Tibial nerve (tissue), 4 donors: ENCODE measurements around the gene OR7A5. TPM values are rescaled to one million over a fixed set of nuclear protein-coding genes. Genes with fewer than 3 reads are reported as not detected.
"Not testable (repeated sequence)": the region's sequence is repeated elsewhere in the genome, so short reads cannot be mapped to it uniquely, and the experiment has no call there.

ENCODE experiments used
- DNase-seq, 2 donors: peaks; one replicate each; pipeline ENCODE4 v3.0.0-alpha.2; 2019; ENCODE audit warnings: low spot score in 2 of 2
- H3K27ac ChIP-seq, 4 donors: fragments of 200-600 bp; sonication (generic) in 3 of 4; one replicate each; pipeline ENCODE4 v1.5.1; 2017 to 2019; ENCODE audit warnings: mild to moderate bottlenecking in 1 of 4
- H3K27me3 ChIP-seq, 2 donors: fragments of 200-600 bp; sonication (generic) in 1 of 2; one replicate each; pipeline versions ENCODE4 v1.5.1 to v1.6.0; 2017 to 2019
- H3K36me3 ChIP-seq, 3 donors: fragments of 200-600 bp; sonication (generic); one replicate each; pipeline ENCODE4 v1.5.1; 2018 to 2019
- H3K4me1 ChIP-seq, 4 donors: fragments of 200-600 bp; sonication (generic) in 3 of 4; one replicate each; pipeline ENCODE4 v1.5.1; 2017 to 2019
- H3K4me3 ChIP-seq, 4 donors: fragments of 200-600 bp; sonication (generic) in 3 of 4; one replicate each; pipeline ENCODE4 v1.5.1; 2017 to 2019; ENCODE audit warnings: mild to moderate bottlenecking in 1 of 4, moderate library complexity in 1 of 4
- H3K9me3 ChIP-seq, 4 donors: fragments of 200-600 bp; sonication (generic) in 3 of 4; one replicate each; pipeline ENCODE4 v1.5.1; 2017 to 2019
- EP300 ChIP-seq, 2 donors: sonication (generic); formaldehyde crosslinking; IDR thresholded peaks; one replicate each; pipeline ENCODE4 v1.6.1; 2017; ENCODE audit warnings: antibody characterized with exemption in 2 of 2, mild to moderate bottlenecking in 1 of 2
- POLR2A ChIP-seq, 2 donors: fragments of 450-650 bp; IDR thresholded peaks; one replicate each; pipeline ENCODE4 v1.6.1; 2017; ENCODE audit warnings: antibody characterized with exemption in 2 of 2, mild to moderate bottlenecking in 2 of 2, moderate library complexity in 2 of 2
- WGBS, 2 donors: methylation state at CpG; one replicate each; pipeline ENCODE4 v1.1.5; 2018; 5-methylcytosine and 5-hydroxymethylcytosine counted together
- small RNA-seq: library from RNA; depleted of rRNA; stranded (forward); fragments of <200 nt; gene quantifications from one replicate; pipeline ENCODE3, GENCODE V24; 2016
- total RNA-seq, 4 donors: library from RNA; depleted of rRNA; stranded (reverse); fragments of >200 nt; gene quantifications; one replicate each; pipeline ENCODE4 v1.1.0, GENCODE V29; 2016
- TF ChIP-seq, protein P1 (sequence below), 5 experiments: fragments of 200-600 bp in 3 of 5; fragments of 450-650 bp in 2 of 5; sonication (generic) in 3 of 5; IDR thresholded peaks; one replicate each; pipeline ENCODE4 v1.5.1; 2016 to 2019; ENCODE audit warnings: antibody characterized with exemption in 5 of 5, mild to moderate bottlenecking in 3 of 5, moderate library complexity in 2 of 5

OR7A5 gene
- total RNA-seq, 4 donors from 2014 or later, result 0.22 to 1.8 (median 0.80) TPM

DNA sequence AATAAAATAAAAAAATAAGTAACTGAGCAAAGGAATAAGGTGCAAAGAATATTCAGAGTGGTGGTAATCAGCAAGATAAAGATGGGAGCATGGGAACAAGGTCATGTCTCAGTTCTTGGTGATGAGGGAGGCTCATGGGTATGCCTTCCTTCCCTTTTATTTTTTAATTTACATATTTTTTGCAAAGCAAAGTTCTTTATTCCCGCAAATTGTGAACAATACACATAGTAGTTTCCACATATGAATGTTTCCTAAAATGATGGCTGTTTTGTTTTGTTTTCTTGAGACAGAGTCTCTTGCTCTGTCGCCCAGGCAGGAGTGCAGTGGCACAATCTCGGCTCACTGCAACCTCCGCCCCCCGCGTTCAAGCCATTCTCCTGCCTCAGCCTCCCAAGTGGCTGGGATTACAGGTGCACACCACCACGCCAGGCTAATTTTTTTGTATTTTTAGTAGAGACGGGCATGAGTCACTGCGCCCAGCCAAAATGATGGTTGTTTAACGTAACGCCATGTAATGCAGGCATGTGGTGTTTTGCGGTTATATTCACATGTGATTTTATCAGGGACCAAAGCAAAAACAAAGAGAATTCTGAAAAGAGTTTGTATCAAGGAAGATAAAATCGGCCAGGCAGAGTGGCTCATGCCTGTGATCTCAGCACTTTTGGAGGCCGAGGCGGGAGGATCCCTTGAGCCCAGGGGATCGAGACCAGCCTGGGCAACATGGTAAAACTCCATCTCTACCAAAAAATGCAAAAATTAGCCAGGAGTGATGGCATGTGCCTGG, 52.2 kb downstream of the OR7A5 start:
- H3K9me3 ChIP-seq, result peaks cover 0 to 11% (median 0%) of the 10 kb centered on the region in 4 donors
- TF ChIP-seq, protein P1, sequence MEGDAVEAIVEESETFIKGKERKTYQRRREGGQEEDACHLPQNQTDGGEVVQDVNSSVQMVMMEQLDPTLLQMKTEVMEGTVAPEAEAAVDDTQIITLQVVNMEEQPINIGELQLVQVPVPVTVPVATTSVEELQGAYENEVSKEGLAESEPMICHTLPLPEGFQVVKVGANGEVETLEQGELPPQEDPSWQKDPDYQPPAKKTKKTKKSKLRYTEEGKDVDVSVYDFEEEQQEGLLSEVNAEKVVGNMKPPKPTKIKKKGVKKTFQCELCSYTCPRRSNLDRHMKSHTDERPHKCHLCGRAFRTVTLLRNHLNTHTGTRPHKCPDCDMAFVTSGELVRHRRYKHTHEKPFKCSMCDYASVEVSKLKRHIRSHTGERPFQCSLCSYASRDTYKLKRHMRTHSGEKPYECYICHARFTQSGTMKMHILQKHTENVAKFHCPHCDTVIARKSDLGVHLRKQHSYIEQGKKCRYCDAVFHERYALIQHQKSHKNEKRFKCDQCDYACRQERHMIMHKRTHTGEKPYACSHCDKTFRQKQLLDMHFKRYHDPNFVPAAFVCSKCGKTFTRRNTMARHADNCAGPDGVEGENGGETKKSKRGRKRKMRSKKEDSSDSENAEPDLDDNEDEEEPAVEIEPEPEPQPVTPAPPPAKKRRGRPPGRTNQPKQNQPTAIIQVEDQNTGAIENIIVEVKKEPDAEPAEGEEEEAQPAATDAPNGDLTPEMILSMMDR (IDR thresholded peaks at IDR 0.05), result no peak
- TF ChIP-seq POLR2A (IDR thresholded peaks at IDR 0.05) (no peak), EP300 (IDR thresholded peaks at IDR 0.05) (no peak)
- H3K27ac ChIP-seq, result no peak overlapping the region
- H3K36me3 ChIP-seq, result no peaks in the 10 kb centered on the region
- no peaks in the 10 kb centered on the region for H3K27me3 ChIP-seq
- WGBS, 2 donors, result 85 to 90% methylated on average over 16 of the region's 16 CpGs
- DNase-seq, result no peak
- H3K4me3 ChIP-seq, result no peak overlapping the region
- H3K4me1 ChIP-seq, result no peaks in the 10 kb centered on the region

DNA sequence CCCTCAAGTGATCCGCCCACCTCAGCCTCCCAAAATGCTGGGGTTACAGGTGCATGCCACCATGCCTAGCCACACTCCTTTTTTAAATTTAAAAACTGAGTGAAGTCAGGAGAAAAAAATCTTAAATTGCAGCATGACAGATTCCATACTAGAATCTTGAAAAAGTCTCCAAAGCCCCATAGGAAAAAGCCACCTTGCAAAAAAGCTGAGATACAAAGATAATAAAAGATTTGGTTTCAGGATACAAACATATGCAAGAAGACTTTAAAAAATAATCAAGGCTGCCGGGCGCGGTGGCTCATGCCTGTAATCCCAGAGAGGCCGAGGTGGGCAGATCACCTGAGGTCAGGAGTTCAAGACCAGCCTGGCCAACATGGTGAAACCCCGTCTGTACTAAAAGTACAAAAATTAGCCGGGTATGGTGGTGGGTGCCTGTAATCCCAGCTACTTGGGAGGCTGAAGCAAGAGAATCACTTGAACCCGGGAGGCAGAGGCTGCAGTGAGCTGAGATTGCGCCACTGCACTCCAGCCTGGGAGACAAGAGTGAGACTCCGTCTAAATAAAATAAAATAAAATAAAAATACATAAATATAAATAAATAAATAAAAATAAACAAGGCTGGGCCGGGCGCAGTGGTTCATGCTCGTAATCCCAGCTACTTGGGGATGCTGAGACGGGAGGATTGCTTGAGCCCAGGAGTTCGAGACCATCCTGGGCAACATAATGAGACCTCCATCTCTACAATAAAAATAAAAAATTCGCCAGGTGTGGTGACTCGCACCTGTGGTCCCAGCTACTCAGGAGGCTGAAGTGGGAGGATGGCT, 53.1 kb downstream of the OR7A5 start:
- DNase-seq, H3K4me1 ChIP-seq, H3K27me3 ChIP-seq, H3K27ac ChIP-seq, H3K4me3 ChIP-seq, H3K36me3 ChIP-seq, H3K9me3 ChIP-seq: not testable (repeated sequence)
- WGBS, 2 donors, result 90 to 91% methylated on average over 17 of the region's 17 CpGs

DNA sequence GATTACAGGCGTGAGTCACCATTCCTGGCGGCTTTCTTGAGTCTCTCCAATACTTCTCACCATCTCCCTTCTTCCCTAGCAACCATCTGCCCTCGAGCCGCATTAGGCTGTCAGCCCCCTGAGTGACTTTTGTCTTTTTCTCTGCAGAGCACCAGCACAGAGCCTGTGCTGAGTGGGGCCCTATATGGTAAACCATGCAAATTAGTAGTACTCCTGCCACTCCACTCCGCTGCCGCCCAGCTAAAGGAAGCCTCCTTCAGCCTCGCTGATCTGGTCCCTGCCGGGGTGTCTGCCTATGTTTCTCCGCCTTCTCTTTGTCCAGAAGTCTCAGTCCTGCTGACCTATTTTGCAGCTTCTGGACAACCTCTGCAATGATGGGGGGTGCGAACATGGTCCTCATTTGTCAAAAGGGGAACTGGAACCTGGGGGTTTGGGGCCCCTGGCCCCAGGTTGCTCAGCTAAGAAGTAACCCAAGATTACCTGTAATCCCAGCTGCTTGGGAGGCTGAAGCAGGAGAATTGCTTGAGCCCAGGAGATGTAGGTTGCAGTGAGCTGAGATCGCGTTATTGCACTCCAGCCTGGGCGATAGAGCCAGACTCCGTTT, 54.3 kb downstream of the OR7A5 start:
- H3K4me3 ChIP-seq, H3K36me3 ChIP-seq, H3K27ac ChIP-seq, H3K27me3 ChIP-seq, H3K9me3 ChIP-seq, H3K4me1 ChIP-seq, DNase-seq: not testable (repeated sequence)
- WGBS, 2 donors, result 66 to 79% methylated on average over 14 of the region's 14 CpGs

- TF ChIP-seq POLR2A (IDR thresholded peaks at IDR 0.05) (no peak), EP300 (IDR thresholded peaks at IDR 0.05) (no peak)
- TF ChIP-seq, protein P1 (IDR thresholded peaks at IDR 0.05), result no peak
- Histone ChIP-seq H3K27me3 (peaks cover 0 to 8% of the 10 kb centered on the region in 2 donors), H3K27ac (no peak overlapping the region), H3K36me3 (no peaks in the 10 kb centered on the region), H3K9me3 (no peaks in the 10 kb centered on the region), H3K4me1 (no peaks in the 10 kb centered on the region), H3K4me3 (no peak overlapping the region)
- DNase-seq, result no peak
- 32 to 39% methylated on average over 5 of the region's 5 CpGs for WGBS, 2 donors
Measured at GRCh38 chr19:14779151-14779550, 55.8 kb downstream of the OR7A5 start.

DNA sequence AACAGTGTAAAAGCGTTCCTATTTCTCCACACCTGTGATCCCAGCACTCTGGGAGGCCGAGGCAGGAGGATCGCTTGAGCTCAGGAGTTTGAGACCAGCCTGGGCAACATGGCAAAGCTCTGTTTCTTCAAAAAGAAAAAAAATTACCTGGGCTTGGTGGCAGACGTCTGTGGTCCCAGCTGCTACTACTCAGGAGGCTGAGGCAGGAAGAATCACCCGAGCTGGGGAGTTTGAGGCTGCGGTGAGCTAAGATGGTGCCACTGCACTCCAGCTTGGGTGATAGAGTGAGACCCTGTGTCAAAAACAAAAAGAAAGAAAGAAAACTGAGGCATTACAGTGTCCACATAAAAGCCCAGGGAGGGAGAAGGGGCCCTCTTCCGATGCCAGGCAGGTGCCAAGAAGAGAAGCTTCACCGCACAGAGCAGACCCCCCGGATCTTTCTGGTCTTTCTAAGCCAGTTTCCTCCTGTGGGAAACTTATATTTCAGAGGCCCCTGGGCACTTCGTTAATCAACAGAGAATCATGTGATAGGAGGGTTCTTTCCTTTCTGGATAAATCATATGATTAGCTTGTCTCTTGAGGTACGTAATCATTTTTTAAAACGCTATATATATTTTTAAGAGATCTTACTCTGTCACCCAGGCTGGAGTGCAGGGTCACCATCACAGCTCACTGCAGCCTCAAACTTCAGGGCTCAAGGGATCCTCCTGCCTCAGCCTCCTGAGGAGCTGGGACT, 56.7 kb downstream of the OR7A5 start, which contains the start of gene ADGRE2:
ADGRE2 (minus strand) TSS at position 451 of the 736 bp plus-strand sequence. CDS start 1,804 bp downstream, outside the sequence.
- H3K4me3 ChIP-seq, H3K4me1 ChIP-seq, H3K27me3 ChIP-seq, H3K9me3 ChIP-seq, H3K36me3 ChIP-seq, DNase-seq, H3K27ac ChIP-seq: not testable (repeated sequence)
- WGBS, 2 donors, result 66 to 77% methylated on average over 12 of the region's 12 CpGs

DNA sequence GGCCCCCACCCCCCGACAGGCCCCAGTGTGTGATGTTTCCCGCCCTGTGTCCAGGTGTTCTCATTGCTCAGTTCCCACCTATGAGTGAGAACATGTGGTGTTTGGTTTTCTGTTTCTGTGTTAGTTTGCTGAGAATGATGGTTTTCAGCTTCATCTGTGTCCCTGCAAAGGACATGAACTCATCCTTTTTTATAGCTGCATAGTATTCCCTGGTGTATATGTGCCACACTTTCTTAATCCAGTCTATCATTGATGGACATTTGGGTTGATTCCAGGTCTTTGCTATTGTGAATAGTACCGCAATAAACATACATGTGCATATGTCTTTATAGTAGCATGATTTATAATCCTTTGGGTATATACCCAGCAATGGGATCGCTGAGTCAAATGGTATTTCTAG, 57.3 kb downstream of the OR7A5 start:
- not testable (repeated sequence) for H3K27me3 ChIP-seq, H3K36me3 ChIP-seq, DNase-seq, H3K9me3 ChIP-seq, H3K4me3 ChIP-seq, H3K27ac ChIP-seq, H3K4me1 ChIP-seq
- 90 to 91% methylated on average over 4 of the region's 4 CpGs for WGBS, 2 donors

Small RNAs within 50 kb of the gene (small RNA-seq; reads per million reads assigned to genes)
- gene AC005255.1, result not detected

Other genes starting within 250 kb of the OR7A5 start
- gene ADGRE3, start 160.3 kb downstream of the OR7A5 start, total RNA-seq, result not detected
- 10 to 100 TPM; 35.3 to 42.6 (median 39.6) TPM for gene ZNF333, start 145.1 kb downstream of the OR7A5 start, total RNA-seq
- 1 to 10 TPM; 1.3 to 6.0 (median 4.0) TPM for gene ADGRE2, start 56.6 kb downstream of the OR7A5 start, total RNA-seq
- gene OR7C1, start within 50 bp of the OR7A5 start, total RNA-seq, result 1 to 10 TPM in 1 of 4 donors, under 1 TPM in 2, not detected in 1; 0.21 to 2.4 (median 0.30) TPM
- not detected for gene OR7A10, start 13.7 kb upstream of the OR7A5 start, total RNA-seq
- gene OR7A17, start 50.9 kb upstream of the OR7A5 start, total RNA-seq, result not detected
- gene OR7C2, start 106.3 kb upstream of the OR7A5 start, total RNA-seq, result not detected
- gene SLC1A6, start 144.7 kb upstream of the OR7A5 start, total RNA-seq, result not detected
- not detected for gene CASP14, start 214.3 kb upstream of the OR7A5 start, total RNA-seq
- gene OR1I1, start 247.0 kb upstream of the OR7A5 start, total RNA-seq, result not detected